Ovary (tissue), 3 donors: ENCODE results near the gene IFRD2.
A peak's percentile ranks its signal among the peaks of the same experiment; 100 is the strongest.

Experiments
- EP300 ChIP-seq: sonication (generic); formaldehyde crosslinking; IDR thresholded peaks from one replicate; pipeline ENCODE4 v1.6.1; 2017; ENCODE audit warnings: antibody characterized with exemption
- POLR2A ChIP-seq: fragments of 450-650 bp; IDR thresholded peaks from one replicate; pipeline ENCODE4 v1.6.1; 2017; ENCODE audit warnings: antibody characterized with exemption, mild to moderate bottlenecking, moderate library complexity
- TF ChIP-seq, protein P1 (sequence below), 3 donors: fragments of 450-650 bp in 2 of 3; fragments of 200-600 bp in 1 of 3; IDR thresholded peaks; one replicate each; pipeline versions ENCODE4 v1.5.1 to v1.8.0; 2016 to 2022; ENCODE audit warnings: antibody characterized with exemption in 3 of 3, mild to moderate bottlenecking in 1 of 3
- donor health status: DM: no; HTN: no; CAD: no.

- TF ChIP-seq, protein P1, sequence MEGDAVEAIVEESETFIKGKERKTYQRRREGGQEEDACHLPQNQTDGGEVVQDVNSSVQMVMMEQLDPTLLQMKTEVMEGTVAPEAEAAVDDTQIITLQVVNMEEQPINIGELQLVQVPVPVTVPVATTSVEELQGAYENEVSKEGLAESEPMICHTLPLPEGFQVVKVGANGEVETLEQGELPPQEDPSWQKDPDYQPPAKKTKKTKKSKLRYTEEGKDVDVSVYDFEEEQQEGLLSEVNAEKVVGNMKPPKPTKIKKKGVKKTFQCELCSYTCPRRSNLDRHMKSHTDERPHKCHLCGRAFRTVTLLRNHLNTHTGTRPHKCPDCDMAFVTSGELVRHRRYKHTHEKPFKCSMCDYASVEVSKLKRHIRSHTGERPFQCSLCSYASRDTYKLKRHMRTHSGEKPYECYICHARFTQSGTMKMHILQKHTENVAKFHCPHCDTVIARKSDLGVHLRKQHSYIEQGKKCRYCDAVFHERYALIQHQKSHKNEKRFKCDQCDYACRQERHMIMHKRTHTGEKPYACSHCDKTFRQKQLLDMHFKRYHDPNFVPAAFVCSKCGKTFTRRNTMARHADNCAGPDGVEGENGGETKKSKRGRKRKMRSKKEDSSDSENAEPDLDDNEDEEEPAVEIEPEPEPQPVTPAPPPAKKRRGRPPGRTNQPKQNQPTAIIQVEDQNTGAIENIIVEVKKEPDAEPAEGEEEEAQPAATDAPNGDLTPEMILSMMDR (IDR thresholded peaks at IDR 0.05), result no peak
- no peak for TF ChIP-seq EP300
- peak; percentile 53 for TF ChIP-seq POLR2A
These were observed 48.5 kb upstream of the IFRD2 start, which contains the start of gene RASSF1 for GRCh38 chr3:50340448-50341329.
